ENCODE results near the gene RPL26. TPM values are rescaled to one million over a fixed set of nuclear protein-coding genes. Genes with fewer than 3 reads are reported as not detected.

The RPL26 gene
- total RNA-seq, 1 donor from 2014 or later, result 10,136 TPM

DNA sequence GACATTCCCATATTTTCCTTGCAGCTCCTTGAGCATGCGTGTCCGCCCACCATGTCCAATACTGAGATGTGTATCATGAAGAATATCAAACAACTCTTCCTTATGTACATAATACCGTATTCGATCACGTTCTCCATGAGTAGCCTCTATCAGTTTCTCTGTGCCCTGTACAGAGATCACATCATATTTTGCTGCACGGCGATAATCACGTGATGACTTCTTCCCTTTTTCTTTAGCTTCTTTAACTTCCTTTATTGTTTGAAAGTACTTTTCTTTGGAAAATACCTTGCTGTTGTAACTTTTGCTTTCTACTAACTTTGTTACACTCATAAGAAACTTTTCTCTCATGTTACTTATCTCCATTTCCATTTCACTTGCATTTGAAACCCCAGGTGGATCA lies 13.0 kb downstream of the RPL26 start:
- no peak for FAIRE-seq
- no peaks in the 10 kb centered on the region for H3K36me3 ChIP-seq (ENCODE audit: control insufficient read depth, insufficient read depth, low read length)
- TF ChIP-seq, protein P1, sequence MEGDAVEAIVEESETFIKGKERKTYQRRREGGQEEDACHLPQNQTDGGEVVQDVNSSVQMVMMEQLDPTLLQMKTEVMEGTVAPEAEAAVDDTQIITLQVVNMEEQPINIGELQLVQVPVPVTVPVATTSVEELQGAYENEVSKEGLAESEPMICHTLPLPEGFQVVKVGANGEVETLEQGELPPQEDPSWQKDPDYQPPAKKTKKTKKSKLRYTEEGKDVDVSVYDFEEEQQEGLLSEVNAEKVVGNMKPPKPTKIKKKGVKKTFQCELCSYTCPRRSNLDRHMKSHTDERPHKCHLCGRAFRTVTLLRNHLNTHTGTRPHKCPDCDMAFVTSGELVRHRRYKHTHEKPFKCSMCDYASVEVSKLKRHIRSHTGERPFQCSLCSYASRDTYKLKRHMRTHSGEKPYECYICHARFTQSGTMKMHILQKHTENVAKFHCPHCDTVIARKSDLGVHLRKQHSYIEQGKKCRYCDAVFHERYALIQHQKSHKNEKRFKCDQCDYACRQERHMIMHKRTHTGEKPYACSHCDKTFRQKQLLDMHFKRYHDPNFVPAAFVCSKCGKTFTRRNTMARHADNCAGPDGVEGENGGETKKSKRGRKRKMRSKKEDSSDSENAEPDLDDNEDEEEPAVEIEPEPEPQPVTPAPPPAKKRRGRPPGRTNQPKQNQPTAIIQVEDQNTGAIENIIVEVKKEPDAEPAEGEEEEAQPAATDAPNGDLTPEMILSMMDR (IDR thresholded peaks at IDR 0.05; ENCODE audit: insufficient read depth, low read length, severe bottlenecking), result no peak
- no peak for DNase-seq (ENCODE audit: low read depth)
- no peak overlapping the region for H3K4me3 ChIP-seq (ENCODE audit: low read depth, low read length)
- H3K27me3 ChIP-seq (ENCODE audit: control insufficient read depth, insufficient read depth, low read length), result no peaks in the 10 kb centered on the region

DNA sequence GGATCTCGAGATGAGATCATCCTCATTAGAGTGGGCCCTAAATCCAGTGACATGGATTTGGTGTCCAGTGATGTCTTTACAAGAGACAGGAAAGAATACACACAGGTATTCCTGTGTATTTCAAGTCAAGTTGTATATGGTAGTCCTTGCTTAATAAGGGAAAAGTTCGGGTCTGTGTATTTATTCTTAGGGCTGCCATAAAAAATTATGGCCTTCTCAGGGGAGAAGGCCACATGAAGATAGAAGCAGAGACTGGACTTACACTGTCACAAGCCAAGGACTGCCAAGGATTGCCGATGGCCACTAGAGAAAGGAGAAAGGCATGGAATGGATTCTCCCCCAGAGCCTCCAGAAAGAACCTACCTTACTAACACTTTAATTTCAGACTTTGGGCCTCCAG lies 14.8 kb downstream of the RPL26 start:
- no peak for DNase-seq (ENCODE audit: low read depth)

DNA sequence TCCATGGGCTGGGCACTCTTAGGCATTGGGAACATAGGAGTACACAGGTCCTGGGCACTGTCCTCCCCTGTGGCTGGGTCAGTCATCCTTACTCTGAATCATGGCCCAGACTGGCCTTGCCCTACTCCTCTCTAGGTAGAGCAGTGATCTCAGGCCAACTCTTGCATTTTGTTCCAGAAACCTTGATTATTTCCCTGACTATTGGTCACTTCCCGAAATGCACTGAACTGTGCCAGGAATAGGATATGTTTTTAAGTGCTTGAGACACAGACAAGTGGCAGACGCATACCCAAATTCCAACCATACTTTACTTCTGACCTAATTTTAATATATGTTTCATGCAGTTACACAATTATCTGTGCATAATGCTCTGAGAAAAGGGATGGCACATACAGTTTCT lies 16.8 kb downstream of the RPL26 start:
- Histone ChIP-seq H3K4me3 (ENCODE audit: low read depth, low read length) (no peak overlapping the region), H3K36me3 (ENCODE audit: control insufficient read depth, insufficient read depth, low read length) (no peaks in the 10 kb centered on the region), H3K27me3 (ENCODE audit: control insufficient read depth, insufficient read depth, low read length) (no peaks in the 10 kb centered on the region)
- TF ChIP-seq, protein P1 (IDR thresholded peaks at IDR 0.05; ENCODE audit: insufficient read depth, low read length, severe bottlenecking), result no peak
- DNase-seq (ENCODE audit: low read depth) (peak; percentile 62), FAIRE-seq (no peak)

More for the DNA sequence above, 14.8 kb downstream of the RPL26 start:
- TF ChIP-seq, protein P1 (IDR thresholded peaks at IDR 0.05; ENCODE audit: insufficient read depth, low read length, severe bottlenecking), result no peak
- FAIRE-seq, result no peak
- Histone ChIP-seq H3K36me3 (ENCODE audit: control insufficient read depth, insufficient read depth, low read length) (no peaks in the 10 kb centered on the region), H3K27me3 (ENCODE audit: control insufficient read depth, insufficient read depth, low read length) (no peaks in the 10 kb centered on the region), H3K4me3 (ENCODE audit: low read depth, low read length) (no peak overlapping the region)

DNA sequence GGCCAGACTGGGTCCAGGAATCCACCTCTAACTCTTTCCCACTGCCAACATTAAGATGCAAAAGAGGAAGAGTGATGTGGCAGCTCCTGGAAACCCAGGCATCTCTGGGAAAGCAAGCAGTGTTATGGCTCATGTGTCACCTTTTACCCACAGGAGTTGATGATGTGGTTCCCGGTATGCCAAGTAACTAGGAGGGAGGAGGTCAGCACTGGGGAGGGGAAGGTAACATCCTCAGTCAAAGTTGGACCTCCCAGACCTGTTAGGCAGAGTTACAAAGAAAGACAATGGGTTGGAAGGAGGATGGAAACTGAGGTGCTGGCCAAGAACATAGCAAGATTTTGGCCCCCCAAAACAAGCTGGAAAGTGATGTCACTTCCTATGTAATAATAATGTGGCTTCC lies 17.9 kb downstream of the RPL26 start:
- FAIRE-seq, result peak; percentile 23
- TF ChIP-seq, protein P1 (IDR thresholded peaks at IDR 0.05; ENCODE audit: insufficient read depth, low read length, severe bottlenecking), result no peak
- peak; percentile 41 for DNase-seq (ENCODE audit: low read depth)
- Histone ChIP-seq H3K4me3 (ENCODE audit: low read depth, low read length) (no peak overlapping the region), H3K27me3 (ENCODE audit: control insufficient read depth, insufficient read depth, low read length) (no peaks in the 10 kb centered on the region), H3K36me3 (ENCODE audit: control insufficient read depth, insufficient read depth, low read length) (no peaks in the 10 kb centered on the region)

DNA sequence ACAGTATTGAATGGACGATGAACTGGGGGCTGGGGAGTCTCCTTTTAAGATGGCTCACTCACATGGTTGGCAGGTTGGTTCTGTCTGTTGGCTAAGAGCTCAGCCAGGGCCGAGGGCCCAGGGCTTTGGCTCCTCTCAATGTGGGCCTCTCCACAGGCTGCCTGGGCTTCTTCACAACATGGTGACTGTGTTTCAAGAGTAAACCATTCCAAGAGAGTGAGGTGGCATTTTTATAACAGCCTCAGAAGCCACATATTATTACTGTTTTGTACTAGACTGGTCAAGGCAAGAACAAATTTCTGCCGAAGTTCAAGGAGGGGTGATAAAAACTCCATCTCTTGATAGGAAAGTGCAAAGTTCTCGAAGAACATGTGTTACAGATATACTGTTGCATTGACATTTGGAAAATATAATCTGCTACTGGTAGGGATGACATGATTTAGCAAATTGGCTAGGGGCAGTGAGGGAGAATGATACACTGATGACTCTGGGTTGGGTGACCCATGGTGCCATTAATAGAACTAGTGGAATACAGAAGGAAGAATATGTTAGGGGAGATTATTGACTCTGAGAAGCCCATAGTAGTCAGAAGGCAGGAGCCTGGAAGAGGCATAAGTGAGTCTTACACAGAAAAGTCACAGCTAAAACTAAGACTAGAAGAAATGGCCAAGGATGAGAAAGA lies 20.2 kb downstream of the RPL26 start:
- no peaks in the 10 kb centered on the region for H3K36me3 ChIP-seq (ENCODE audit: control insufficient read depth, insufficient read depth, low read length)
- H3K27me3 ChIP-seq (ENCODE audit: control insufficient read depth, insufficient read depth, low read length), result no peaks in the 10 kb centered on the region
- FAIRE-seq (no peak), DNase-seq (ENCODE audit: low read depth) (no peak)
- no peak overlapping the region for H3K4me3 ChIP-seq (ENCODE audit: low read depth, low read length)
- TF ChIP-seq, protein P1 (IDR thresholded peaks at IDR 0.05; ENCODE audit: insufficient read depth, low read length, severe bottlenecking), result no peak

DNA sequence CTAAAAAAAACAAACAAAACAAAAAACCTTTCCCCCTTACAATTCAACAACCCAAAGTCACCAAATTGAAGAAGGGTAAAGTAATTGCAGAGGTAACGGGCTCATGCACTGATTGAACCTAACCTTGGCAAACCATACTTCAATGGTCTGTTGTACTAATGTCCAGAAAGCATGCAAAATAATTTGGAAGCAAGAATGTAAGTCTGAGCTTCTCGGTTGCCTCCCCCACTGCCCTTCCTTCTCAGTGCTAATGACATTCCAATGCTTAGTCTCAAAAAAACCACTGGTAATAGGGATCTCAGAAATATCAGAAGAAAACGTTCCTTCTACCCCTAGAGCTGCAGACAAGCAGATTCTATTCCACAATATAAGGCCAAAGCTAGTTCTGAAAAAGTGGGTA lies 22.2 kb downstream of the RPL26 start:
- DNase-seq (ENCODE audit: low read depth) (no peak), FAIRE-seq (no peak)

More for the DNA sequence above, 22.2 kb downstream of the RPL26 start:
- Histone ChIP-seq H3K4me3 (ENCODE audit: low read depth, low read length) (no peak overlapping the region), H3K27me3 (ENCODE audit: control insufficient read depth, insufficient read depth, low read length) (no peaks in the 10 kb centered on the region), H3K36me3 (ENCODE audit: control insufficient read depth, insufficient read depth, low read length) (no peaks in the 10 kb centered on the region)
- TF ChIP-seq, protein P1 (IDR thresholded peaks at IDR 0.05; ENCODE audit: insufficient read depth, low read length, severe bottlenecking), result no peak
